Caco-2 (cell line): ENCODE results near the gene MUC5AC. TPM values are rescaled to one million over a fixed set of nuclear protein-coding genes. Genes with fewer than 3 reads are reported as not detected.
"Not testable (repeated sequence)": the region's sequence is repeated elsewhere in the genome, so short reads cannot be mapped to it uniquely, and the experiment has no call there.

ENCODE experiments used
- BruUV-seq: library from RNA; stranded (reverse); fragments of 400-500 nt; replicated peaks from 2 replicates; lab custom pipeline; 2021; lab: Mats Ljungman, UMichigan
- CTCF ChIA-PET: fragments of 300-600 bp; sonication (Branson Sonifier 250); formaldehyde crosslinking; loops from one replicate; lab custom pipeline; 2022; ENCODE audit warnings: antibody characterized with exemption; lab: Charles Lee
- POLR2A ChIA-PET: fragments of 300-600 bp; sonication (Branson Sonifier 250); formaldehyde crosslinking; loops from one replicate; lab custom pipeline; 2022; ENCODE audit warnings: antibody characterized with exemption; lab: Charles Lee
- DNase-seq, 2 experiments: peaks; one replicate each; pipeline versions ENCODE4 v3.0.0 to v3.0.0-alpha.2; 2020 to 2022
- H3K27me3 ChIP-seq: replicated peaks from 2 replicates; pipeline ENCODE4 v1.6.0; 2011; ENCODE audit warnings: low read length; ENCODE audit not compliant: control insufficient read depth, insufficient read depth
- H3K36me3 ChIP-seq: 2 replicates; pipeline ENCODE4 v1.5.1; 2011; ENCODE audit warnings: low read length; ENCODE audit not compliant: control insufficient read depth, insufficient read depth
- H3K4me1 ChIP-seq: fragments of 250-450 bp; sonication (Bioruptor Pico); 2 replicates; pipeline ENCODE4 v1.5.1; 2020; ENCODE audit warnings: mild to moderate bottlenecking
- H3K4me3 ChIP-seq: 2 replicates; pipeline ENCODE4 v1.5.1; 2011; ENCODE audit warnings: low read depth, mild to moderate bottlenecking, control low read depth, low read length
- H3K9me3 ChIP-seq: fragments of 250-450 bp; sonication (Bioruptor Pico); 2 replicates; pipeline ENCODE4 v1.5.1; 2020; ENCODE audit warnings: mild to moderate bottlenecking, moderate library complexity
- H3K27ac Mint-ChIP-seq: one replicate; pipeline ENCODE4 v1.8.0; 2022; ENCODE audit warnings: mixed read lengths; ENCODE audit not compliant: unreplicated experiment
- H3K27me3 Mint-ChIP-seq: one replicate; pipeline ENCODE4 v1.8.0; 2022; ENCODE audit warnings: mixed read lengths; ENCODE audit not compliant: insufficient read depth, unreplicated experiment
- H3K36me3 Mint-ChIP-seq: one replicate; pipeline ENCODE4 v1.8.0; 2022; ENCODE audit warnings: mild to moderate bottlenecking, mixed read lengths; ENCODE audit not compliant: insufficient read depth, unreplicated experiment
- H3K4me1 Mint-ChIP-seq: one replicate; pipeline ENCODE4 v1.8.0; 2022; ENCODE audit warnings: low read depth, mixed read lengths; ENCODE audit not compliant: unreplicated experiment
- H3K4me3 Mint-ChIP-seq: one replicate; pipeline ENCODE4 v1.8.0; 2022; ENCODE audit warnings: mild to moderate bottlenecking, moderate library complexity, mixed read lengths; ENCODE audit not compliant: unreplicated experiment
- H3K9me3 Mint-ChIP-seq: one replicate; pipeline ENCODE4 v1.8.0; 2022; ENCODE audit warnings: mixed read lengths; ENCODE audit not compliant: unreplicated experiment
- intact Hi-C: fragments of 100-400 bp; cut with micrococcal nuclease; formaldehyde crosslinking; loops from one replicate; pipeline ENCODE4 v1.10.0; 2022; ENCODE audit not compliant: unreplicated experiment
- total RNA-seq: library from RNA; stranded (reverse); gene quantifications from 2 replicates; pipeline ENCODE4 v1.2.3, GENCODE V29; 2022

The MUC5AC gene
- total RNA-seq, 1 experiment from 2014 or later: 0.25 TPM

DNA sequence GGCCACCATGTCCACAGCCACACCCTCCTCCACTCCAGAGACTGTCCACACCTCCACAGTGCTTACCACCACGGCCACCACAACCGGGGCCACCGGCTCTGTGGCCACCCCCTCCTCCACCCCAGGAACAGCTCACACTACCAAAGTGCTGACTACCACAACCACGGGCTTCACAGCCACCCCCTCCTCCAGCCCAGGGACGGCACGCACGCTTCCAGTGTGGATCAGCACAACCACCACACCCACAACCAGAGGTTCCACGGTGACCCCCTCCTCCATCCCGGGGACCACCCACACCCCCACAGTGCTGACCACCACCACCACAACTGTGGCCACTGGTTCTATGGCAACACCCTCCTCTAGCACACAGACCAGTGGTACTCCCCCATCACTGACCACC lies 86.8 kb downstream of the MUC5AC start:
- H3K36me3 Mint-ChIP-seq, H3K27me3 Mint-ChIP-seq, DNase-seq, H3K27me3 ChIP-seq, intact Hi-C loops, H3K36me3 ChIP-seq, H3K4me3 Mint-ChIP-seq, H3K9me3 Mint-ChIP-seq, H3K27ac Mint-ChIP-seq, BruUV-seq, CTCF ChIA-PET, H3K4me3 ChIP-seq, POLR2A ChIA-PET, H3K9me3 ChIP-seq, H3K4me1 Mint-ChIP-seq, H3K4me1 ChIP-seq: not testable (repeated sequence)

DNA sequence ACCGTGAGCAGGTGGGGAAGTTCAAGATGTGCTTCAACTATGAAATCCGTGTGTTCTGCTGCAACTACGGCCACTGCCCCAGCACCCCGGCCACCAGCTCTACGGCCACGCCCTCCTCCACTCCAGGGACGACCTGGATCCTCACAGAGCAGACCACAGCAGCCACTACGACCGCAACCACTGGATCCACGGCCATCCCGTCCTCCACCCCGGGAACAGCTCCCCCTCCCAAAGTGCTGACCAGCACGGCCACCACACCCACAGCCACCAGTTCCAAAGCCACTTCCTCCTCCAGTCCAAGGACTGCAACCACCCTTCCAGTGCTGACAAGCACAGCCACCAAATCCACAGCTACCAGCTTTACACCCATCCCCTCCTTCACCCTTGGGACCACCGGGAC lies 88.0 kb downstream of the MUC5AC start:
- H3K9me3 ChIP-seq, intact Hi-C loops: not testable (repeated sequence)

DNA sequence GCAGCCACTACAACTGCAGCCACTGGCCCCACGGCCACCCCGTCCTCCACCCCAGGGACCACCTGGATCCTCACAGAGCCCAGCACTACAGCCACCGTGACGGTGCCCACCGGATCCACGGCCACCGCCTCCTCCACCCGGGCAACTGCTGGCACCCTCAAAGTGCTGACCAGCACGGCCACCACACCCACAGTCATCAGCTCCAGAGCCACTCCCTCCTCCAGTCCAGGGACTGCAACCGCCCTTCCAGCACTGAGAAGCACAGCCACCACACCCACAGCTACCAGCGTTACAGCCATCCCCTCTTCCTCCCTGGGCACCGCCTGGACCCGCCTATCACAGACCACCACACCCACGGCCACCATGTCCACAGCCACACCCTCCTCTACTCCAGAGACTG lies 88.5 kb downstream of the MUC5AC start:
- DNase-seq, H3K9me3 Mint-ChIP-seq, H3K9me3 ChIP-seq, H3K36me3 Mint-ChIP-seq, H3K4me3 Mint-ChIP-seq, H3K4me1 ChIP-seq, H3K27me3 ChIP-seq, H3K4me1 Mint-ChIP-seq, intact Hi-C loops, H3K27me3 Mint-ChIP-seq, CTCF ChIA-PET, H3K27ac Mint-ChIP-seq, POLR2A ChIA-PET, BruUV-seq, H3K4me3 ChIP-seq, H3K36me3 ChIP-seq: not testable (repeated sequence)

More for the DNA sequence above, 88.0 kb downstream of the MUC5AC start:
- H3K4me1 Mint-ChIP-seq, H3K36me3 ChIP-seq, CTCF ChIA-PET, H3K36me3 Mint-ChIP-seq, H3K27me3 ChIP-seq, H3K4me3 ChIP-seq, H3K27me3 Mint-ChIP-seq, DNase-seq, H3K4me1 ChIP-seq, H3K9me3 Mint-ChIP-seq, H3K4me3 Mint-ChIP-seq, H3K27ac Mint-ChIP-seq, BruUV-seq, POLR2A ChIA-PET: not testable (repeated sequence)

DNA sequence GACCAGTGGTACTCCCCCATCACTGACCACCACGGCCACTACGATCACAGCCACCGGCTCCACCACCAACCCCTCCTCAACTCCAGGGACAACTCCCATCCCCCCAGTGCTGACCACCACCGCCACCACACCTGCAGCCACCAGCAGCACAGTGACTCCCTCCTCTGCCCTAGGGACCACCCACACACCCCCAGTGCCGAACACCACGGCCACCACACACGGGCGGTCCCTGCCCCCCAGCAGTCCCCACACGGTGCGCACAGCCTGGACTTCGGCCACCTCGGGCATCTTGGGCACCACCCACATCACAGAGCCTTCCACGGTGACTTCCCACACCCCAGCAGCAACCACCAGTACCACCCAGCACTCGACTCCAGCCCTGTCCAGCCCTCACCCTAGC lies 89.3 kb downstream of the MUC5AC start:
- H3K4me3 Mint-ChIP-seq, CTCF ChIA-PET, H3K4me1 Mint-ChIP-seq, H3K27ac Mint-ChIP-seq, H3K27me3 ChIP-seq, BruUV-seq, H3K27me3 Mint-ChIP-seq, H3K9me3 ChIP-seq, H3K36me3 ChIP-seq, H3K4me1 ChIP-seq, DNase-seq, intact Hi-C loops, H3K4me3 ChIP-seq, POLR2A ChIA-PET: not testable (repeated sequence)
- H3K9me3 Mint-ChIP-seq: peaks cover 11% of the 10 kb centered on the region
- H3K36me3 Mint-ChIP-seq: peaks cover 12% of the 10 kb centered on the region

DNA sequence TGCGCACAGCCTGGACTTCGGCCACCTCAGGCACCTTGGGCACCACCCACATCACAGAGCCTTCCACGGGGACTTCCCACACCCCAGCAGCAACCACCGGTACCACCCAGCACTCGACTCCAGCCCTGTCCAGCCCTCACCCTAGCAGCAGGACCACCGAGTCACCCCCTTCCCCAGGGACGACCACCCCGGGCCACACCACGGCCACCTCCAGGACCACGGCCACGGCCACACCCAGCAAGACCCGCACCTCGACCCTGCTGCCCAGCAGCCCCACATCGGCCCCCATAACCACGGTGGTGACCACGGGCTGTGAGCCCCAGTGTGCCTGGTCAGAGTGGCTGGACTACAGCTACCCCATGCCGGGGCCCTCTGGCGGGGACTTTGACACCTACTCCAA lies 91.2 kb downstream of the MUC5AC start:
- H3K27me3 ChIP-seq, POLR2A ChIA-PET, H3K4me1 ChIP-seq, H3K4me1 Mint-ChIP-seq, H3K9me3 ChIP-seq, H3K36me3 ChIP-seq, CTCF ChIA-PET, H3K4me3 ChIP-seq, H3K4me3 Mint-ChIP-seq, BruUV-seq, H3K27ac Mint-ChIP-seq, DNase-seq, intact Hi-C loops, H3K27me3 Mint-ChIP-seq: not testable (repeated sequence)
- Mint-ChIP-seq H3K9me3 (peaks cover 13% of the 10 kb centered on the region), H3K36me3 (peaks cover 18% of the 10 kb centered on the region)

DNA sequence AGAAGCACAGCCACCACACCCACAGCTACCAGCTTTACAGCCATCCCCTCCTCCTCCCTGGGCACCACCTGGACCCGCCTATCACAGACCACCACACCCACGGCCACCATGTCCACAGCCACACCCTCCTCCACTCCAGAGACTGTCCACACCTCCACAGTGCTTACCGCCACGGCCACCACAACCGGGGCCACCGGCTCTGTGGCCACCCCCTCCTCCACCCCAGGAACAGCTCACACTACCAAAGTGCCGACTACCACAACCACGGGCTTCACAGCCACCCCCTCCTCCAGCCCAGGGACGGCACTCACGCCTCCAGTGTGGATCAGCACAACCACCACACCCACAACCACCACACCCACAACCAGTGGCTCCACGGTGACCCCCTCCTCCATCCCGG lies 92.7 kb downstream of the MUC5AC start:
- POLR2A ChIA-PET, H3K36me3 ChIP-seq, H3K27ac Mint-ChIP-seq, DNase-seq, H3K27me3 Mint-ChIP-seq, H3K4me3 ChIP-seq, H3K9me3 ChIP-seq, H3K27me3 ChIP-seq, CTCF ChIA-PET, intact Hi-C loops, H3K4me1 Mint-ChIP-seq, H3K4me3 Mint-ChIP-seq, BruUV-seq, H3K4me1 ChIP-seq: not testable (repeated sequence)
- Mint-ChIP-seq H3K36me3 (peaks cover 22% of the 10 kb centered on the region), H3K9me3 (peaks cover 13% of the 10 kb centered on the region)
